GM10248 (cell line): Measurements from ENCODE around the gene GZMB.
A peak's percentile ranks its signal among the peaks of the same experiment; 100 is the strongest.

Experiments
- CTCF ChIA-PET: fragments of 300-600 bp; sonication (Branson Sonifier 250); formaldehyde crosslinking; extraction: SDS; loops from one replicate; lab custom pipeline; 2021; ENCODE audit warnings: antibody characterized with exemption; lab: Yijun Ruan, JAX
- POLR2A ChIA-PET: fragments of 350-650 bp; sonication (Branson Sonifier 250); formaldehyde crosslinking; extraction: SDS; loops from one replicate; lab custom pipeline; 2020; ENCODE audit warnings: antibody characterized with exemption; lab: Yijun Ruan, JAX
- DNase-seq: peaks from one replicate; pipeline ENCODE4 v3.0.0; 2012; ENCODE audit errors: extremely low spot score
- TF ChIP-seq, protein P1 (sequence below): IDR thresholded peaks from 2 replicates; pipeline ENCODE4 v1.5.1; 2012; ENCODE audit warnings: mild to moderate bottlenecking, low read depth; ENCODE audit errors: extremely low read depth, missing control alignments, control extremely low read depth

The GZMB gene

GRCh38 chr14:24674204-24674970 is 40.4 kb upstream of the GZMB start:
- peak; percentile 18 for DNase-seq
- POLR2A ChIA-PET, result no interaction called here
- TF ChIP-seq, protein P1, sequence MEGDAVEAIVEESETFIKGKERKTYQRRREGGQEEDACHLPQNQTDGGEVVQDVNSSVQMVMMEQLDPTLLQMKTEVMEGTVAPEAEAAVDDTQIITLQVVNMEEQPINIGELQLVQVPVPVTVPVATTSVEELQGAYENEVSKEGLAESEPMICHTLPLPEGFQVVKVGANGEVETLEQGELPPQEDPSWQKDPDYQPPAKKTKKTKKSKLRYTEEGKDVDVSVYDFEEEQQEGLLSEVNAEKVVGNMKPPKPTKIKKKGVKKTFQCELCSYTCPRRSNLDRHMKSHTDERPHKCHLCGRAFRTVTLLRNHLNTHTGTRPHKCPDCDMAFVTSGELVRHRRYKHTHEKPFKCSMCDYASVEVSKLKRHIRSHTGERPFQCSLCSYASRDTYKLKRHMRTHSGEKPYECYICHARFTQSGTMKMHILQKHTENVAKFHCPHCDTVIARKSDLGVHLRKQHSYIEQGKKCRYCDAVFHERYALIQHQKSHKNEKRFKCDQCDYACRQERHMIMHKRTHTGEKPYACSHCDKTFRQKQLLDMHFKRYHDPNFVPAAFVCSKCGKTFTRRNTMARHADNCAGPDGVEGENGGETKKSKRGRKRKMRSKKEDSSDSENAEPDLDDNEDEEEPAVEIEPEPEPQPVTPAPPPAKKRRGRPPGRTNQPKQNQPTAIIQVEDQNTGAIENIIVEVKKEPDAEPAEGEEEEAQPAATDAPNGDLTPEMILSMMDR, result no peak
- CTCF ChIA-PET, result interaction anchor here (1.1 to 4.1 kb wide), 4 partner anchors 12 to 69 kb away, joined by 3 to 20 read pairs (median 8); no protein-coding TSS in a partner anchor

GRCh38 chr14:24673534-24674203 is 39.7 kb upstream of the GZMB start:
- TF ChIP-seq, protein P1, result no peak
- CTCF ChIA-PET, result interaction anchor here (1.0 to 4.1 kb wide), 5 partner anchors 11 to 68 kb away, joined by 3 to 20 read pairs (median 8); no protein-coding TSS in a partner anchor
- POLR2A ChIA-PET, result no interaction called here

GRCh38 chr14:24673059-24673458 is 39.1 kb upstream of the GZMB start:
- peak; percentile 13 for DNase-seq
- ChIA-PET POLR2A (no interaction called here), CTCF (interaction anchor here (1.0 to 4.1 kb wide), 3 partner anchors 10 to 67 kb away, joined by 3 to 20 read pairs (median 8); no protein-coding TSS in a partner anchor)
- TF ChIP-seq, protein P1, result no peak

More at GRCh38 chr14:24673534-24674203, 39.7 kb upstream of the GZMB start:
- DNase-seq, result peak; percentile 17

DNA sequence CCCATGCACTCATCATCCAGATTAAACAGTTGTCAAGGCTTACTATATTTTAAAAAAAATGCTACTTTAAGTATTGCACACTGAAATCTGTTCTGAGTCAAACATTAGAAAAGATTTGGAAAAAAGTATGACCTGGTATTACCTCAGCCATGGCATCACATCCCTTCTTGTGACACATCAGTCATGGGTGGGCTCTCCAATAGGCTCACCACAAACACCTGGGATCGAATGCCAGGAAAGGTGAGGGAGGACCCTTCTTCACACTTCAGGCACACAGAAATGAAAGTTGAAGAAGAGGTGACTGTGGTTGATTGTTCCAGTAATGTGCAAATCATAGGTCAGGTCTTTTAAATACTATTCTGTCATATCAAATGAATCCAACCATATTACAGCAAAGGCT is 36.6 kb upstream of the GZMB start:
- no peak for DNase-seq
- ChIA-PET POLR2A (no interaction called here), CTCF (interaction anchor here (1.2 kb wide), 1 partner anchor 9 kb away, joined by 6 read pairs; no protein-coding TSS in a partner anchor)
- TF ChIP-seq, protein P1, result no peak

- POLR2A ChIA-PET, result no interaction called here
- CTCF ChIA-PET, result interaction anchor here (0.8 to 1.2 kb wide), 3 partner anchors 9 to 238 kb away, joined by 3 to 6 read pairs (median 4); no protein-coding TSS in a partner anchor
- DNase-seq, result no peak
- TF ChIP-seq, protein P1, result no peak
Measured at GRCh38 chr14:24669651-24670050, 35.7 kb upstream of the GZMB start.

- CTCF ChIA-PET, result interaction anchor here (1.0 to 4.2 kb wide), 3 partner anchors 13 to 57 kb away, joined by 3 to 26 read pairs (median 3); partner anchors contain the start of gene GZMB
- DNase-seq, result peak; percentile 55
- TF ChIP-seq, protein P1, result no peak
- POLR2A ChIA-PET, result no interaction called here
Measured at GRCh38 chr14:24665440-24665991, 31.5 kb upstream of the GZMB start.
